ENCODE data around the gene API5.

The API5 gene

GRCh38 chr11:43360361-43361032 lies 48.7 kb downstream of the API5 start:
- no peak for DNase-seq

- no peak for DNase-seq
These were observed 54.9 kb downstream of the API5 start for GRCh38 chr11:43366677-43367076.

- DNase-seq = no peak
These were observed 55.8 kb downstream of the API5 start for GRCh38 chr11:43367382-43368178.

- no peak for DNase-seq
These were observed 64.3 kb downstream of the API5 start for GRCh38 chr11:43376065-43376464.

GRCh38 chr11:43376594-43376993 lies 64.8 kb downstream of the API5 start:
- DNase-seq = no peak

- no peak for DNase-seq
These were observed 65.6 kb downstream of the API5 start for GRCh38 chr11:43377389-43377788.

- DNase-seq = no peak
These were observed 67.1 kb downstream of the API5 start for GRCh38 chr11:43378897-43379296.

- DNase-seq = no peak
These were observed 70.0 kb downstream of the API5 start for GRCh38 chr11:43381802-43382201.

GRCh38 chr11:43382614-43383013 lies 70.8 kb downstream of the API5 start:
- no peak for DNase-seq

- DNase-seq = no peak
These were observed 72.6 kb downstream of the API5 start for GRCh38 chr11:43384393-43384792.

- DNase-seq = no peak
These were observed 80.9 kb downstream of the API5 start for GRCh38 chr11:43392713-43393112.

- DNase-seq = no peak
These were observed 82.1 kb downstream of the API5 start for GRCh38 chr11:43393765-43394355.
